22Rv1 (cell line): ENCODE data around the gene MYRFL.

Source experiments
- H3K27ac ChIP-seq: fragments of 450-650 bp; 2 replicates; pipeline ENCODE4 v1.5.1; 2017
- ZFX ChIP-seq: fragments of 450-650 bp; IDR thresholded peaks from 2 replicates; pipeline ENCODE4 v1.6.1; 2017; ENCODE audit warnings: antibody characterized with exemption, borderline replicate concordance
- TF ChIP-seq, protein P1 (sequence below): fragments of 450-650 bp; IDR thresholded peaks from 2 replicates; pipeline ENCODE4 v1.5.1; 2017; ENCODE audit warnings: mild to moderate bottlenecking

Gene MYRFL

DNA sequence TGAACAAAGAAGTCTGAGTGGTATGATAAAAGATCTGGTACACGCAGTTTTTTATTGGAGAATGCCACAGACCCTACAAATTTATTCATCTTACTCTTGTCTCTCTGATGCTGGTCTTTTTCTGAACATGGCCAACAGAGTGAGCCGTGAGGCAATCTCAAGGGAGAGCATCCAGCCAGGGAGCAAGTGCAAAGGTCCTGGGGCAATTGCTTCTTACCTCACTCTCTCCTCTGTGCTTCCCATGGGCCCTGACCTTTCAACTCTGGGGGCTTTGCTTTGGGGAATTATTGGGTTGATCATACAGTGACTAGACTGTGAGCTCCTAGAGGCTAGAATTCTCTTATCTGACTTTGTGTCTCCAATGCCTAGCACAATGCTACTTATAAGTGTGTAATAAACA, 171.7 kb downstream of the MYRFL start:
- no peak overlapping the region for H3K27ac ChIP-seq
- TF ChIP-seq ZFX: no peak
- TF ChIP-seq, protein P1, sequence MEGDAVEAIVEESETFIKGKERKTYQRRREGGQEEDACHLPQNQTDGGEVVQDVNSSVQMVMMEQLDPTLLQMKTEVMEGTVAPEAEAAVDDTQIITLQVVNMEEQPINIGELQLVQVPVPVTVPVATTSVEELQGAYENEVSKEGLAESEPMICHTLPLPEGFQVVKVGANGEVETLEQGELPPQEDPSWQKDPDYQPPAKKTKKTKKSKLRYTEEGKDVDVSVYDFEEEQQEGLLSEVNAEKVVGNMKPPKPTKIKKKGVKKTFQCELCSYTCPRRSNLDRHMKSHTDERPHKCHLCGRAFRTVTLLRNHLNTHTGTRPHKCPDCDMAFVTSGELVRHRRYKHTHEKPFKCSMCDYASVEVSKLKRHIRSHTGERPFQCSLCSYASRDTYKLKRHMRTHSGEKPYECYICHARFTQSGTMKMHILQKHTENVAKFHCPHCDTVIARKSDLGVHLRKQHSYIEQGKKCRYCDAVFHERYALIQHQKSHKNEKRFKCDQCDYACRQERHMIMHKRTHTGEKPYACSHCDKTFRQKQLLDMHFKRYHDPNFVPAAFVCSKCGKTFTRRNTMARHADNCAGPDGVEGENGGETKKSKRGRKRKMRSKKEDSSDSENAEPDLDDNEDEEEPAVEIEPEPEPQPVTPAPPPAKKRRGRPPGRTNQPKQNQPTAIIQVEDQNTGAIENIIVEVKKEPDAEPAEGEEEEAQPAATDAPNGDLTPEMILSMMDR: no peak

DNA sequence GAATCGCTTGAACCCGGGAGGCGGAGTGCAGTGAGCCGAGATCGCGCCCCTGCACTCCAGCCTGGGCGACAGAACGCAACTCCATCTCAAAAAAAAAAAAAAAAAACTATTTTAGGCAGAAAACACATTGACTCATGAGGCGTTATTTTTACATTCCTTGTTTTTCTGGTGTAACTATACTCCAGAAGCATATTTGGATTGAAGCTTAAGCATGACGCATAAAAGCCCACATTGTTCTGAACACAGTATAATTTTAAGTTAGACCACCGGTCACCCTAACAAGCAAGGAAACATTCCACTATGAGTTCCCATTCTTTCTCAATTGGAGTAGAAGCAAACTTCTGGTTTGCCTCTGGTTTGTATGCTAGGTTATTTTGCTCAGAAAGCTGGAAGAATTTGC, 173.0 kb downstream of the MYRFL start:
- no peak overlapping the region for H3K27ac ChIP-seq
- TF ChIP-seq, protein P1: no peak

DNA sequence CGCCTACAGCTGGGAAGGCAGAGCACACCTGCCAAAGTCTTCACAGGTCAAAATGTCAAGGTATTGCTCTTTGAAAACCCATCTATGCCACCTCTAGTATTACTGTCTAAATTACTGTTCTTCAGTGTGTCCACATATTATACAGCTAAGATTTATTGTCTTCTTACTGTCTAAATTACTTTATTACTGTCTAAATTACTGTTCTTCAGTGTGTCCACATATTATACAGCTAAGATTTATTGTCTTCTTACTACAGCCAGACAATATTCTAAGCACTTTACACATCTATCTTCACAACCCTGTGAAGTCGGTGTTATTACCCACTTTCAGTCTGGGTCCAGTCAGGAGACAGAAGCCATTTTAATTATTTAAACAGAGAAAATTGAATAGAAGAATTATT, 173.9 kb downstream of the MYRFL start:
- TF ChIP-seq ZFX: no peak
- TF ChIP-seq, protein P1: no peak
- no peak overlapping the region for H3K27ac ChIP-seq

DNA sequence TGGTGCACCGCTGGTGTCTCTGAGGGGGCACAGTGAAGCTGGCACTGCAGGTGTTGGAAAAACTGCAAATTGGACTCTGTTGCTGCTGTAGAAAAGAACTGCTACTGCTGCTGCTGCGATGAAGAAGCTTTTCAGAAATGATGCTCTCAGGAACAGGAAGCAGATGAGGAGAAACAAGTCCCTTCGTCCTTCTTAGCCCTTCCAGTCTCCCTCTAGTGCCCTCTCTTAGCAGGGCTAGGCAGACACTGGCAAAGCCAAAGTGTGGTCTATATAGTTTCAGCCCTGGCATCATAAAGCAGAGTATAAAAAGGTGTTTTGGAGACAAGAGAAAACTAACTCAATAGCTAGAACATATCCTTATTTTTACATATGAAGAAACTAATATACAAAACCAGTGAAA, 174.5 kb downstream of the MYRFL start:
- H3K27ac ChIP-seq: no peak overlapping the region
- no peak for TF ChIP-seq ZFX
- TF ChIP-seq, protein P1: no peak

DNA sequence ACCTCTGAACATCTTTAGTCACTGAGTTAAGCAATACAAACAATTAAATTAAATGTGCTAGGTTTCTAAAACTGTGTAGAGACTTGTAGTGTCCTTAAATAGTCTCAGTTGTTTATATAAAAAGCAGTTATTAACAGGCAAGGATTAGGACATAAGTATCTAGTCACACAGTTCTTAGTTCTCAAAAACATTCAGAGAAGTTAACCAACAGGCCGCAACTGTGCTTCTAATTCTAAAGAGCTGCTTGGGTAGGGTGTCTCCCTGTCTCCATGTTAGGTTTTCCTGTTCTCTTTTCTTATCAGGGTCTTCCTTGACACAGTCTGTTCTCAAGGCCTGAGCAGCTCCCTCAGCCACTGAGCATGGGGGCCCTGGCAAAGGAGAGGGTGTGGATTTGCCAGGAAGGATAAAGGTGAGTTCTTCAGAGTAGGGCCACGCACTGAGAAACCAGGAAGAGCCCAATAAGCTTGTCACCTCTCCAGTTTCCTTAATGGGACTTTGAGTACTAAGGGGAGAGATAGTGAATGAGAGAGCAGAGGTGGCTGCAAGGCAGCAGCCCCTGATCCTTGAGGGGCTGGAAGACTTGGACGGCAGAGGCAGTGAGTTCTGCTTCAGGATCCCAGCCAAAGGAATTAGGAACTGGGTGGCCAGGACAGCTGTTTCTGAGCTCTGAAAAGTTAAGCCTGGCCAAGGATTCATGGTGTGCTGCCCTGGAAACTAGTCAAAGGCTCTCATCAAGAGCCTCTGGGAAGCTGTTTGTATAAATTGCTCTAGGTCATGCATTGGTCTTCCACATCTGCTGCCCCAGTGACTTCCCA, 177.3 kb downstream of the MYRFL start:
- TF ChIP-seq, protein P1: no peak
- TF ChIP-seq ZFX: no peak
- no peak overlapping the region for H3K27ac ChIP-seq

DNA sequence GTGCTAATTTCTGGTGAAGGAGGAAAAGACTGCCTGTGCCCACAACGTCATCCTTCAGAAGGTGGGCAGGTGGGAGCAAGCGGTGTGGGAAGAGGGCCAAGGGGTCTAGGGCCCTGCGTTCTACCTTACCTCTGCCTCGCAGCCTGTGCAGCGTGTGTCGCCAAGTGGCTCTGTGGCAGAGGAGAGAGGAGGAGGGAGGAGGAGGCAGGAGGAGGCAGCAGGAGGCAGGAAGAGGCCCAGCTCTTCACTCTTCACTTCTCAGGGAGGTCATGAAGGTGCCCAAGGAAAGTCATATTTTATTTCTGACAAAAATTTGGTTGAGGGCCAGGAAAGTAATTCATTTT, 177.9 kb downstream of the MYRFL start:
- TF ChIP-seq, protein P1: no peak
- TF ChIP-seq ZFX: no peak
- no peak overlapping the region for H3K27ac ChIP-seq

DNA sequence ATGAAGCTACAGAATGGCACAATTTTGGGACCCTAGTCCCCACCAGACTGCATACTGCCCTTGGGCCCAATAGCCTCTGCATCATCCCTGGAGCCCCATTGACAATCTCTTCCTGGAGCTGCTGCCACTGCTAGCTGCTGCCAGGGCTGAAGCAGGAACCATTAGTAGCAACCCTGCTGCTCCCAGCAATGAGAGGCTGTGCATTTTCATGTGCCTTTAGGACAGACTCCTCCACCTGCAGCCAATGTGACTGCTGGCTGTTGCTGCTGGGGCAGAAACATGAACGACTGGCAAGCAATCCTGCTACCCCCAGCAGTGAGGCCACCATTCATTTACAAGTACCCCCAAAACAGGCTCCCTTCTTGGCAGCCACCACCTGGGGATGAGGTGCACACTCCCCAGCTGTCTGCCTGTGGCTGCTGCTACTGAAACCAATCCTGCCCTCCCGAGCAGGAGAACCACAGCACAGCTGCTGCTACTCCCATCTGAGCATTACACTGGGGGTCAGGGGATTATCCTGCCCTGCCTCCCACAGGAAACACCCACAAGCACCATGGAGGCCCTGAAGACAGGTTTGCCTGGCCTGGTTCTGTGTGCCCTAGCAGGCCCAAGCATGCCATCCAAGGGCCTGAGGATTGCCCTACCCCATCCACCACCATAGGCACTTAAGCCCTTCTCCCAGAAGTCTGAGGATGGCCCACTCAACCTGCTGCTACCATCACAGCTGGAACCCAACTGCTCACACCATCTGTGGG, 181.0 kb downstream of the MYRFL start:
- H3K27ac ChIP-seq: no peak overlapping the region
- TF ChIP-seq, protein P1: no peak
- no peak for TF ChIP-seq ZFX
